ENCODE measurements around the gene LIF.

GRCh38 chr22:30238661-30239487 is 7.7 kb downstream of the LIF start:
- TF ChIP-seq CTCF (IDR thresholded peaks at IDR 0.05; ENCODE audit: poor library complexity) (no peak), EZH2phosphoT487 (IDR thresholded peaks at IDR 0.05; ENCODE audit: low read depth, severe bottlenecking, unreplicated experiment) (no peak)
